ENCODE results near the gene NOBOX. TPM values are rescaled to one million over a fixed set of nuclear protein-coding genes. Genes with fewer than 3 reads are reported as not detected.
"Not testable (repeated sequence)": the region's sequence is repeated elsewhere in the genome, so short reads cannot be mapped to it uniquely, and the experiment has no call there.

The NOBOX gene
- polyA plus RNA-seq, 1 donor (not counting 4 experiments of a cell fraction or from before 2014, with no cell fraction given) = not detected

DNA sequence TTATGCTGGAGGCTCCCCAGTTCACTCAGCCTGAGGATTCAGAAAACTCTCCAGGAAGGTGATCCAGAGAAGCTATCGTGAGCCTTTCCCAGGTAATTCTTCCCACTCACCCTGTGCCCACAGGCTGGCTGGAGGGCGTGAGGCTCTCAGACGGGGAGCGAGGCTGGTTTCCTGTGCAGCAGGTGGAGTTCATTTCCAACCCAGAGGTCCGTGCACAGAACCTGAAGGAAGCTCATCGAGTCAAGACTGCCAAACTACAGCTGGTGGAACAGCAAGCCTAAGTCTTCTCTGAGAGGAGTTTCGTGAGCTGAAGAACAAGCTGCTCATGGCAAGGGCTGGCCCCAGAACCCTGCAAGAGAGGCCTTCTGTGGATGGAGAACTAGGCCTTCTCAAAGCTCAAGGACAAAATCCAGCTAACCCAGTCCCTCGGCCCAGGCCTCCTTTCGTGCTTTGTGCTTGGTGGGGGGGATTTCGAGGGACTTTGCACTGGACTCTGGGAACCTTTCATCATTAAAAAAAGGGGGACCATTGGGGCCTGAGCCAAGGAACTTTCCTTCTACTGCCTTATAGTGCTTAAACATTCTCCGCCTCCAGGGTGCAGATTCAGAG, 23.6 kb downstream of the NOBOX start:
- Histone ChIP-seq H3K27ac (ENCODE audit: control insufficient read depth, insufficient read depth, low read length) (no peak overlapping the region), H3K9ac (ENCODE audit: control insufficient read depth, extremely low read depth, insufficient read depth, low read length) (no peak overlapping the region), H3K4me1 (ENCODE audit: control insufficient read depth, extremely low read depth, insufficient read depth, low read length) (peaks cover 12% of the 10 kb centered on the region), H3K9me1 (ENCODE audit: control insufficient read depth, extremely low read depth, insufficient read depth, low read length) (no peaks in the 10 kb centered on the region), H3K79me2 (ENCODE audit: control insufficient read depth, insufficient read depth, low read length) (no peaks in the 10 kb centered on the region), H2AFZ (ENCODE audit: control insufficient read depth, low read length) (no peak overlapping the region), H3K4me3 (ENCODE audit: control insufficient read depth in 2 of 3, extremely low read depth in 1 of 3, insufficient read depth in 2 of 3, low read depth in 1 of 3, low read length in 3 of 3) (no peak overlapping the region), H3K36me3 (ENCODE audit: control insufficient read depth in 2 of 2, extremely low read depth in 1 of 2, insufficient read depth in 2 of 2, low read length in 2 of 2) (peaks cover 10 to 20% of the 10 kb centered on the region in 2 experiments), H3K27me3 (ENCODE audit: control insufficient read depth, extremely low read depth, insufficient read depth, low read length) (no peaks in the 10 kb centered on the region), H3K9me3 (ENCODE audit: control insufficient read depth, low read depth, low read length) (no peaks in the 10 kb centered on the region), H4K20me1 (ENCODE audit: control insufficient read depth, extremely low read depth, insufficient read depth, low read length) (no peaks in the 10 kb centered on the region), H3K4me2 (ENCODE audit: control insufficient read depth, extremely low read depth, insufficient read depth, low read depth, low read length) (no peak overlapping the region)
- FAIRE-seq (no peak), DNase-seq (ENCODE audit: low read depth, low spot score) (no peak)
- TF ChIP-seq, protein P1, sequence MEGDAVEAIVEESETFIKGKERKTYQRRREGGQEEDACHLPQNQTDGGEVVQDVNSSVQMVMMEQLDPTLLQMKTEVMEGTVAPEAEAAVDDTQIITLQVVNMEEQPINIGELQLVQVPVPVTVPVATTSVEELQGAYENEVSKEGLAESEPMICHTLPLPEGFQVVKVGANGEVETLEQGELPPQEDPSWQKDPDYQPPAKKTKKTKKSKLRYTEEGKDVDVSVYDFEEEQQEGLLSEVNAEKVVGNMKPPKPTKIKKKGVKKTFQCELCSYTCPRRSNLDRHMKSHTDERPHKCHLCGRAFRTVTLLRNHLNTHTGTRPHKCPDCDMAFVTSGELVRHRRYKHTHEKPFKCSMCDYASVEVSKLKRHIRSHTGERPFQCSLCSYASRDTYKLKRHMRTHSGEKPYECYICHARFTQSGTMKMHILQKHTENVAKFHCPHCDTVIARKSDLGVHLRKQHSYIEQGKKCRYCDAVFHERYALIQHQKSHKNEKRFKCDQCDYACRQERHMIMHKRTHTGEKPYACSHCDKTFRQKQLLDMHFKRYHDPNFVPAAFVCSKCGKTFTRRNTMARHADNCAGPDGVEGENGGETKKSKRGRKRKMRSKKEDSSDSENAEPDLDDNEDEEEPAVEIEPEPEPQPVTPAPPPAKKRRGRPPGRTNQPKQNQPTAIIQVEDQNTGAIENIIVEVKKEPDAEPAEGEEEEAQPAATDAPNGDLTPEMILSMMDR (optimal IDR thresholded peaks at IDR 0.05 in 1 of 3, IDR thresholded peaks at IDR 0.05 in 1 of 3, conservative IDR thresholded peaks at IDR 0.05 in 1 of 3; ENCODE audit: extremely low read depth in 1 of 3, insufficient read depth in 2 of 3, low read length in 3 of 3) = no peak
- no peak for TF ChIP-seq EZH2 (IDR thresholded peaks at IDR 0.05; ENCODE audit: low read length)
- dilution Hi-C loops (cut with MboI; ENCODE audit: extremely low pct_ligation_motif_present, low sequenced_read_pairs) = no loop called here

DNA sequence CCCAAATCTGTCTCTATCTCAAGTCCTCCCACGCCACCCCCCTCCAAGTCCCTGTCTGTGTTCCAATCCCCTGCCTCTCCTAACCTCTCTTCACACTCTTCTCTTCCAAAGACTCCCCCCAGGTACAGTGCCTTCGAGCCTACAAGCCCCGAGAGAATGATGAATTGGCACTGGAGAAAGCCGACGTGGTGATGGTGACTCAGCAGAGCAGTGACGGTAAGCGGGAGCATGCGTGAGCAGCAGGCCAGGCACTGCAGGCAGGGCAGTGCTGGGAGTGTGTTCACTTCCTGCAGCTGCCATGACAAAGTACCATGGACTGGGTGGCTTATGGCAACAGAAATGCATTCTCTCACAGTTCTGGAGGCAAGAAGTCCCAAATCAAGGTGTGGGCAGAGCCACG, 24.8 kb downstream of the NOBOX start:
- H4K20me1 ChIP-seq (ENCODE audit: control insufficient read depth, extremely low read depth, insufficient read depth, low read length) = no peaks in the 10 kb centered on the region
- H3K27me3 ChIP-seq (ENCODE audit: control insufficient read depth, extremely low read depth, insufficient read depth, low read length) = no peaks in the 10 kb centered on the region
- H3K4me2 ChIP-seq (ENCODE audit: control insufficient read depth, extremely low read depth, insufficient read depth, low read depth, low read length) = no peak overlapping the region
- peaks cover 11 to 20% of the 10 kb centered on the region in 2 experiments for H3K36me3 ChIP-seq (ENCODE audit: control insufficient read depth in 2 of 2, extremely low read depth in 1 of 2, insufficient read depth in 2 of 2, low read length in 2 of 2)
- no peak for FAIRE-seq
- H2AFZ ChIP-seq (ENCODE audit: control insufficient read depth, low read length) = no peak overlapping the region
- H3K9me1 ChIP-seq (ENCODE audit: control insufficient read depth, extremely low read depth, insufficient read depth, low read length) = no peaks in the 10 kb centered on the region
- no peak for TF ChIP-seq EZH2 (IDR thresholded peaks at IDR 0.05; ENCODE audit: low read length)
- TF ChIP-seq, protein P1 (optimal IDR thresholded peaks at IDR 0.05 in 1 of 3, IDR thresholded peaks at IDR 0.05 in 1 of 3, conservative IDR thresholded peaks at IDR 0.05 in 1 of 3; ENCODE audit: extremely low read depth in 1 of 3, insufficient read depth in 2 of 3, low read length in 3 of 3) = no peak
- no peak for DNase-seq (ENCODE audit: low read depth, low spot score)
- H3K4me3 ChIP-seq (ENCODE audit: control insufficient read depth in 2 of 3, extremely low read depth in 1 of 3, insufficient read depth in 2 of 3, low read depth in 1 of 3, low read length in 3 of 3) = no peak overlapping the region
- no peaks in the 10 kb centered on the region for H3K4me1 ChIP-seq (ENCODE audit: control insufficient read depth, extremely low read depth, insufficient read depth, low read length)
- no peak overlapping the region for H3K9ac ChIP-seq (ENCODE audit: control insufficient read depth, extremely low read depth, insufficient read depth, low read length)
- H3K79me2 ChIP-seq (ENCODE audit: control insufficient read depth, insufficient read depth, low read length) = no peaks in the 10 kb centered on the region
- no peaks in the 10 kb centered on the region for H3K9me3 ChIP-seq (ENCODE audit: control insufficient read depth, low read depth, low read length)
- H3K27ac ChIP-seq (ENCODE audit: control insufficient read depth, insufficient read depth, low read length) = no peak overlapping the region
- dilution Hi-C loops (cut with MboI; ENCODE audit: extremely low pct_ligation_motif_present, low sequenced_read_pairs) = no loop called here

DNA sequence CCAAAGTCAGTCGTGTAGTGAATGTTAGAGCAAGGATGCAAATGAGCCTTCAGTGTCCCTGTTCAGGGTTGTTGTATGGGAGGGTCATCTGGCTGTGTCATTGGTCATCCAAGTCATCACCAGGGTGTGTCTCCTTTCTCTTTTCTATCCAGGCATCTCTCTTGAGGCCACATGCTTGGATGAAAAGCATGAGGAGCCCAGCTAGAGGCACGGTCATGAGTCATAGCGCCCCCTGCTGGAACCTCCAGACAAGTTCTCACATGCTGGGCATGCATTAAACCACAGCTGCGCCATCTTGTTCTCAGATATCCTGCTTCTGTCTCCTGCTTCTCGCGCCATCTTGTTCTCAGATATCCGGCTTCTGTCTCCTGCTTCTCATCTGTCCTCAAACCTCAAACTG, 34.3 kb downstream of the NOBOX start:
- H3K27me3 ChIP-seq (ENCODE audit: control insufficient read depth, extremely low read depth, insufficient read depth, low read length); dilution Hi-C loops (cut with MboI; ENCODE audit: extremely low pct_ligation_motif_present, low sequenced_read_pairs); H3K9ac ChIP-seq (ENCODE audit: control insufficient read depth, extremely low read depth, insufficient read depth, low read length); H3K4me1 ChIP-seq (ENCODE audit: control insufficient read depth, extremely low read depth, insufficient read depth, low read length); H3K79me2 ChIP-seq (ENCODE audit: control insufficient read depth, insufficient read depth, low read length); H4K20me1 ChIP-seq (ENCODE audit: control insufficient read depth, extremely low read depth, insufficient read depth, low read length); H3K9me1 ChIP-seq (ENCODE audit: control insufficient read depth, extremely low read depth, insufficient read depth, low read length); H3K36me3 ChIP-seq (ENCODE audit: control insufficient read depth in 2 of 2, extremely low read depth in 1 of 2, insufficient read depth in 2 of 2, low read length in 2 of 2); H3K4me2 ChIP-seq (ENCODE audit: control insufficient read depth, extremely low read depth, insufficient read depth, low read depth, low read length); FAIRE-seq; H2AFZ ChIP-seq (ENCODE audit: control insufficient read depth, low read length); H3K9me3 ChIP-seq (ENCODE audit: control insufficient read depth, low read depth, low read length); DNase-seq (ENCODE audit: low read depth, low spot score); H3K4me3 ChIP-seq (ENCODE audit: control insufficient read depth in 2 of 3, extremely low read depth in 1 of 3, insufficient read depth in 2 of 3, low read depth in 1 of 3, low read length in 3 of 3); H3K27ac ChIP-seq (ENCODE audit: control insufficient read depth, insufficient read depth, low read length): not testable (repeated sequence)

DNA sequence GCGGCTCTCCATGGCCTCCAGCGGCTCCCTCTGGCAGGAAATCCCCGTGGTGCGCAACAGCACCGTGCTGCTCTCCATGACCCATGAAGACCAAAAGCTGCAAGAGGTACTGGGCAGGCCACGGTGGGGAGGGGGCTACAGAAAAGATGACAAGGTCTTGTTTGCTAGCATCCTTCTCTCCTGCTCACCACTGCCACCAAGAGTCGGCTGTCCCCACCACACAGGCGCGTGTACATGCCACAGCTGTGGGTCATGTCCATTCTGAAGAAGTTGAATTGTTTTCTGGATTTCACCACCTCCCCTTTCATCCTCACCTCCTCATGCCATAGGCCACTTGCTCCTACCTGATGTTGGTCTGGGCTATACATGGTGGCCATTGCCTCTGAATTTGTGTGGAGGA, 36.2 kb downstream of the NOBOX start:
- H3K27me3 ChIP-seq (ENCODE audit: control insufficient read depth, extremely low read depth, insufficient read depth, low read length); H3K36me3 ChIP-seq (ENCODE audit: control insufficient read depth in 2 of 2, extremely low read depth in 1 of 2, insufficient read depth in 2 of 2, low read length in 2 of 2); H3K9ac ChIP-seq (ENCODE audit: control insufficient read depth, extremely low read depth, insufficient read depth, low read length); H3K4me2 ChIP-seq (ENCODE audit: control insufficient read depth, extremely low read depth, insufficient read depth, low read depth, low read length); H4K20me1 ChIP-seq (ENCODE audit: control insufficient read depth, extremely low read depth, insufficient read depth, low read length); H3K4me3 ChIP-seq (ENCODE audit: control insufficient read depth in 2 of 3, extremely low read depth in 1 of 3, insufficient read depth in 2 of 3, low read depth in 1 of 3, low read length in 3 of 3); dilution Hi-C loops (cut with MboI; ENCODE audit: extremely low pct_ligation_motif_present, low sequenced_read_pairs); H3K27ac ChIP-seq (ENCODE audit: control insufficient read depth, insufficient read depth, low read length); H3K9me3 ChIP-seq (ENCODE audit: control insufficient read depth, low read depth, low read length); DNase-seq (ENCODE audit: low read depth, low spot score); H3K9me1 ChIP-seq (ENCODE audit: control insufficient read depth, extremely low read depth, insufficient read depth, low read length); H2AFZ ChIP-seq (ENCODE audit: control insufficient read depth, low read length); FAIRE-seq; H3K4me1 ChIP-seq (ENCODE audit: control insufficient read depth, extremely low read depth, insufficient read depth, low read length); H3K79me2 ChIP-seq (ENCODE audit: control insufficient read depth, insufficient read depth, low read length): not testable (repeated sequence)
